Adrenal gland (tissue), 5 donors: ENCODE results near the gene EFS.

Experiments used
- POLR2A ChIP-seq, 2 donors: fragments of 450-650 bp; IDR thresholded peaks; one replicate each; pipeline ENCODE4 v1.6.1; 2017; ENCODE audit warnings: antibody characterized with exemption in 2 of 2, mild to moderate bottlenecking in 2 of 2, moderate library complexity in 1 of 2
- TF ChIP-seq, protein P1 (sequence below), 6 experiments: fragments of 450-650 bp in 4 of 6; fragments of 200-600 bp in 2 of 6; sonication (generic) in 1 of 6; IDR thresholded peaks; 1 replicate in 5 of 6; 2 replicates in 1 of 6; pipeline versions ENCODE4 v1.5.1 to v1.8.0; 2016 to 2021; ENCODE audit warnings: antibody characterized with exemption in 6 of 6, mild to moderate bottlenecking in 2 of 6, moderate library complexity in 1 of 6
- donor health status: DM: no; HTN: no; CAD: no.

DNA sequence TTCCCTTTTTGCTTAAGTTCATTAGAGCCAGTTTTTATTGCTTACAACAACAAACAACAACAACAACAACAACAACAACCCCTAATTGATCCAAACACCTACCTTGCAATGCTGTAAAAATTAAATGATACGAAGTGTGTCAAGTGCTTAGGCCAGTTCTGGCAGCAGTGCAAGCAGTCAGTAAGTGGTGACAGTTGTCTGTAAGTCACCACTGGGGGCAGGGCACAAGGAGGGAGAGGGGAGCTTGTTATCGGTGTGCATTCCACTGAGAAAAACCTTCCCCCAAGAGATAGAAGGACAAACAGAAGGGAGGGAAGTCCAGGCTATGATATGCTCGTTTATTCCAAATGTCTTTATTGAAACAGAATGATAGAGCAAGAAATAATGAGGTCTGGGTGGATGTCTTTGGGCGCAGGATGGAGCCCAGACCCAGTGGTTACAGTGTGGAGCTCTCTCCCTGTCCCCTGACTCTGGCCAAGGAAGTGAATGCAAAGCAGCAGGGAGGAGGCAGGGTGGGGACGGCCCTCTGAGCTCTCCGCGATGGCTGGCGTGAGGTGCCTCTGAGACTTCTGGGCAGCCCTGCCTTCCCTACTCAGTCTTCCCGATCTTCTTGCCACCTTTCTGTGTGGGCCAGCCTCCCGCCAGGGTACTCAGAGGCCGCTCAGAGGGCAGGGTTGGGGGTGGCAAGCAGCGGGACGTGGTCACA is 18.8 kb downstream of the EFS start:
- TF ChIP-seq POLR2A (IDR thresholded peaks at IDR 0.05), result no peak
- TF ChIP-seq, protein P1, sequence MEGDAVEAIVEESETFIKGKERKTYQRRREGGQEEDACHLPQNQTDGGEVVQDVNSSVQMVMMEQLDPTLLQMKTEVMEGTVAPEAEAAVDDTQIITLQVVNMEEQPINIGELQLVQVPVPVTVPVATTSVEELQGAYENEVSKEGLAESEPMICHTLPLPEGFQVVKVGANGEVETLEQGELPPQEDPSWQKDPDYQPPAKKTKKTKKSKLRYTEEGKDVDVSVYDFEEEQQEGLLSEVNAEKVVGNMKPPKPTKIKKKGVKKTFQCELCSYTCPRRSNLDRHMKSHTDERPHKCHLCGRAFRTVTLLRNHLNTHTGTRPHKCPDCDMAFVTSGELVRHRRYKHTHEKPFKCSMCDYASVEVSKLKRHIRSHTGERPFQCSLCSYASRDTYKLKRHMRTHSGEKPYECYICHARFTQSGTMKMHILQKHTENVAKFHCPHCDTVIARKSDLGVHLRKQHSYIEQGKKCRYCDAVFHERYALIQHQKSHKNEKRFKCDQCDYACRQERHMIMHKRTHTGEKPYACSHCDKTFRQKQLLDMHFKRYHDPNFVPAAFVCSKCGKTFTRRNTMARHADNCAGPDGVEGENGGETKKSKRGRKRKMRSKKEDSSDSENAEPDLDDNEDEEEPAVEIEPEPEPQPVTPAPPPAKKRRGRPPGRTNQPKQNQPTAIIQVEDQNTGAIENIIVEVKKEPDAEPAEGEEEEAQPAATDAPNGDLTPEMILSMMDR (IDR thresholded peaks at IDR 0.05), result no peak
